ENCODE results near the gene TBC1D5. TPM values are rescaled to one million over a fixed set of nuclear protein-coding genes. Genes with fewer than 3 reads are reported as not detected.
"Not testable (repeated sequence)": the region's sequence is repeated elsewhere in the genome, so short reads cannot be mapped to it uniquely, and the experiment has no call there.

Gene TBC1D5
- polyA plus RNA-seq, 1 experiment = 44.6 TPM

- CTCF ChIA-PET = no interaction called here
- no peak for TF ChIP-seq CTCF (IDR thresholded peaks at IDR 0.05; ENCODE audit: low read depth, low read length)
- no peak for DNase-seq (ENCODE audit: low read depth, low spot score)
- POLR2A ChIA-PET = no interaction called here
- H3K27ac ChIP-seq (ENCODE audit: low read depth, low read length) = no peak overlapping the region
- no peaks in the 10 kb centered on the region for H3K27me3 ChIP-seq (ENCODE audit: control insufficient read depth, insufficient read depth, low read length)
- no peaks in the 10 kb centered on the region for H3K9me3 ChIP-seq (ENCODE audit: control insufficient read depth, insufficient read depth, low read length)
- no peak overlapping the region for H3K4me3 ChIP-seq (ENCODE audit: low read depth, low read length)
Observed at GRCh38 chr3:17501745-17502144, 240.7 kb downstream of the TBC1D5 start.

GRCh38 chr3:17500618-17501017 is 241.8 kb downstream of the TBC1D5 start:
- DNase-seq (ENCODE audit: low read depth, low spot score) = no peak
- no peak overlapping the region for H3K4me3 ChIP-seq (ENCODE audit: low read depth, low read length)
- CTCF ChIA-PET = no interaction called here
- no peak overlapping the region for H3K27ac ChIP-seq (ENCODE audit: low read depth, low read length)
- no peaks in the 10 kb centered on the region for H3K27me3 ChIP-seq (ENCODE audit: control insufficient read depth, insufficient read depth, low read length)
- TF ChIP-seq CTCF (IDR thresholded peaks at IDR 0.05; ENCODE audit: low read depth, low read length) = no peak
- POLR2A ChIA-PET = no interaction called here
- no peaks in the 10 kb centered on the region for H3K9me3 ChIP-seq (ENCODE audit: control insufficient read depth, insufficient read depth, low read length)

GRCh38 chr3:17494117-17494809 is 248.2 kb downstream of the TBC1D5 start:
- TF ChIP-seq CTCF (IDR thresholded peaks at IDR 0.05; ENCODE audit: low read depth, low read length) = no peak
- no peak overlapping the region for H3K4me3 ChIP-seq (ENCODE audit: low read depth, low read length)
- no peak for DNase-seq (ENCODE audit: low read depth, low spot score)
- POLR2A ChIA-PET = no interaction called here
- no peaks in the 10 kb centered on the region for H3K9me3 ChIP-seq (ENCODE audit: control insufficient read depth, insufficient read depth, low read length)
- CTCF ChIA-PET = interaction anchor here (1.7 kb wide), 1 partner anchor 347 kb away, joined by 5 read pairs; no protein-coding TSS in a partner anchor
- H3K27me3 ChIP-seq (ENCODE audit: control insufficient read depth, insufficient read depth, low read length) = no peaks in the 10 kb centered on the region
- H3K27ac ChIP-seq (ENCODE audit: low read depth, low read length) = no peak overlapping the region

GRCh38 chr3:17491601-17492000 is 250.8 kb downstream of the TBC1D5 start:
- Histone ChIP-seq H3K27ac (ENCODE audit: low read depth, low read length) (no peak overlapping the region), H3K4me3 (ENCODE audit: low read depth, low read length) (no peak overlapping the region), H3K27me3 (ENCODE audit: control insufficient read depth, insufficient read depth, low read length) (no peaks in the 10 kb centered on the region), H3K9me3 (ENCODE audit: control insufficient read depth, insufficient read depth, low read length) (0 out of 2 replicates have a peak, but pooled peaks cover 4% of the 10 kb centered on the region)
- CTCF ChIA-PET = interaction anchor here (0.9 to 1.1 kb wide), 2 partner anchors 17 to 18 kb away, joined by 3 read pairs; no protein-coding TSS in a partner anchor
- no peak for TF ChIP-seq CTCF (IDR thresholded peaks at IDR 0.05; ENCODE audit: low read depth, low read length)
- DNase-seq (ENCODE audit: low read depth, low spot score) = peak; percentile 24
- POLR2A ChIA-PET = no interaction called here

- POLR2A ChIA-PET; H3K27me3 ChIP-seq (ENCODE audit: control insufficient read depth, insufficient read depth, low read length); DNase-seq (ENCODE audit: low read depth, low spot score); H3K9me3 ChIP-seq (ENCODE audit: control insufficient read depth, insufficient read depth, low read length); H3K27ac ChIP-seq (ENCODE audit: low read depth, low read length); H3K4me3 ChIP-seq (ENCODE audit: low read depth, low read length): not testable (repeated sequence)
- CTCF ChIA-PET = interaction anchor here (0.9 to 1.1 kb wide), 2 partner anchors 17 to 18 kb away, joined by 3 read pairs; no protein-coding TSS in a partner anchor
Observed at GRCh38 chr3:17491190-17491589, 251.2 kb downstream of the TBC1D5 start.

Data from AG04450 (cell line).